SU-DHL-6 (cell line): ENCODE results near the gene ACY1.

Experiments
- H2AFZ ChIP-seq: fragments of 200-600 bp; sonication (generic); 2 replicates; pipeline ENCODE4 v1.6.1; 2014; ENCODE audit warnings: low read depth, mild to moderate bottlenecking, moderate library complexity, mixed read lengths, antibody characterized with exemption, low read length; ENCODE audit not compliant: severe bottlenecking
- H3F3A ChIP-seq: fragments of 200-600 bp; shearing (Covaris generic); 2 replicates; pipeline ENCODE4 v1.6.0; 2016; ENCODE audit warnings: antibody characterized with exemption, mild to moderate bottlenecking; ENCODE audit not compliant: insufficient read depth
- H3K27ac ChIP-seq: fragments of 200-600 bp; sonication (generic); 2 replicates; pipeline ENCODE4 v1.5.1; 2016; ENCODE audit warnings: low read depth, mild to moderate bottlenecking, low read length, moderate library complexity, mixed read lengths
- H3K27me3 ChIP-seq: fragments of 200-600 bp; sonication (generic), shearing (Covaris generic); 2 replicates; pipeline ENCODE4 v1.6.0; 2014; ENCODE audit warnings: mild to moderate bottlenecking, low read length
- H3K36me3 ChIP-seq: fragments of 200-600 bp; sonication (generic); 2 replicates; pipeline ENCODE4 v1.6.1; 2014; ENCODE audit warnings: mild to moderate bottlenecking, low read length, mixed read lengths
- H3K4me2 ChIP-seq: fragments of 300-600, 200-600 bp; shearing (Covaris generic), sonication (generic); 2 replicates; pipeline ENCODE4 v1.6.0; 2014; ENCODE audit warnings: low read length, low read depth, mild to moderate bottlenecking; ENCODE audit not compliant: poor library complexity, severe bottlenecking
- H3K4me3 ChIP-seq: fragments of 200-600 bp; sonication (generic); 2 replicates; pipeline ENCODE4 v1.5.1; 2014; ENCODE audit warnings: antibody characterized with exemption, low read length, mild to moderate bottlenecking, mixed read lengths; ENCODE audit not compliant: insufficient read depth, poor library complexity, severe bottlenecking
- H3K79me2 ChIP-seq: fragments of 200-600 bp; sonication (generic); 2 replicates; pipeline ENCODE4 v1.6.1; 2014; ENCODE audit warnings: mild to moderate bottlenecking, low read length, moderate library complexity; ENCODE audit not compliant: insufficient read depth
- H3K9ac ChIP-seq: fragments of 200-600 bp; sonication (generic); 2 replicates; pipeline ENCODE4 v1.7.0; 2014; ENCODE audit warnings: mild to moderate bottlenecking, low read length
- H3K9me2 ChIP-seq: fragments of 200-600 bp; sonication (generic); replicated peaks from 2 replicates; pipeline ENCODE4 v1.6.1; 2014; ENCODE audit warnings: low read length; ENCODE audit not compliant: insufficient read depth
- H3K9me3 ChIP-seq: fragments of 200-600 bp; sonication (generic); 2 replicates; pipeline ENCODE4 v1.6.1; 2014; ENCODE audit warnings: low read length, mixed read lengths; ENCODE audit not compliant: insufficient read depth
- H4K20me1 ChIP-seq: fragments of 200-600 bp; sonication (generic); 2 replicates; pipeline ENCODE4 v1.6.1; 2014; ENCODE audit warnings: low read depth, mild to moderate bottlenecking, antibody characterized with exemption, low read length, moderate library complexity, mixed read lengths
- EZH2phosphoT487 ChIP-seq: fragments of 200-600 bp; sonication (generic), shearing (Covaris generic); conservative IDR thresholded peaks from 2 replicates; pipeline ENCODE4 v1.6.1; 2018; ENCODE audit warnings: mild to moderate bottlenecking, antibody characterized with exemption, low read length, moderate library complexity, mixed read lengths
- TF ChIP-seq, protein P1 (sequence below): fragments of 200-600 bp; sonication (generic); IDR thresholded peaks from one replicate; pipeline ENCODE4 v1.5.1; 2017; ENCODE audit warnings: antibody characterized with exemption, mild to moderate bottlenecking, low read length, moderate library complexity; ENCODE audit not compliant: insufficient read depth, poor library complexity, severe bottlenecking

Gene ACY1

DNA sequence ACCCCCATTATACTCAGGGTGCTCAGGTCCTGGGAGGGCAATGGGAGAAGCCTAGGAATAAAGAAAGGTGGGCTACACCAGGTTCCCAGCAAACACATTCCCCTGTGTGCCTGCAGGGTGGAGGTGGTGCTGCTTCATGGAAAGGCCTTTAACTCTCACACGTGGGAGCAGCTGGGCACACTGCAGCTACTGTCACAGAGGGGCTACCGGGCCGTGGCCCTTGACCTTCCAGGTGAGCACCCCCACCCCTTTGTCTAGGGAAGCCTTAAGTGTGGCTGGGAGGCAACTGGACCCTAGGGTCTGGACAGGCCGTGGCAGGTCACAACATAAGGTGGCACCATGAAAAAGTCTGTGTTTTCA lies 5.2 kb upstream of the ACY1 start:
- H3K79me2 ChIP-seq = peaks cover 12% of the 10 kb centered on the region; the same call in 1 of the 2 replicates
- H3K9me2 ChIP-seq = no peaks in the 10 kb centered on the region
- TF ChIP-seq EZH2phosphoT487 = no peak
- TF ChIP-seq, protein P1, sequence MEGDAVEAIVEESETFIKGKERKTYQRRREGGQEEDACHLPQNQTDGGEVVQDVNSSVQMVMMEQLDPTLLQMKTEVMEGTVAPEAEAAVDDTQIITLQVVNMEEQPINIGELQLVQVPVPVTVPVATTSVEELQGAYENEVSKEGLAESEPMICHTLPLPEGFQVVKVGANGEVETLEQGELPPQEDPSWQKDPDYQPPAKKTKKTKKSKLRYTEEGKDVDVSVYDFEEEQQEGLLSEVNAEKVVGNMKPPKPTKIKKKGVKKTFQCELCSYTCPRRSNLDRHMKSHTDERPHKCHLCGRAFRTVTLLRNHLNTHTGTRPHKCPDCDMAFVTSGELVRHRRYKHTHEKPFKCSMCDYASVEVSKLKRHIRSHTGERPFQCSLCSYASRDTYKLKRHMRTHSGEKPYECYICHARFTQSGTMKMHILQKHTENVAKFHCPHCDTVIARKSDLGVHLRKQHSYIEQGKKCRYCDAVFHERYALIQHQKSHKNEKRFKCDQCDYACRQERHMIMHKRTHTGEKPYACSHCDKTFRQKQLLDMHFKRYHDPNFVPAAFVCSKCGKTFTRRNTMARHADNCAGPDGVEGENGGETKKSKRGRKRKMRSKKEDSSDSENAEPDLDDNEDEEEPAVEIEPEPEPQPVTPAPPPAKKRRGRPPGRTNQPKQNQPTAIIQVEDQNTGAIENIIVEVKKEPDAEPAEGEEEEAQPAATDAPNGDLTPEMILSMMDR = no peak
- H3K4me2 ChIP-seq = no peak overlapping the region
- no peak overlapping the region for H3K27ac ChIP-seq
- H2AFZ ChIP-seq = no peak overlapping the region
- H4K20me1 ChIP-seq = no peaks in the 10 kb centered on the region
- H3F3A ChIP-seq = peaks cover 30% of the 10 kb centered on the region
- no peaks in the 10 kb centered on the region for H3K9me3 ChIP-seq
- no peak overlapping the region for H3K9ac ChIP-seq
- no peak overlapping the region for H3K4me3 ChIP-seq
- H3K27me3 ChIP-seq = no peaks in the 10 kb centered on the region
- H3K36me3 ChIP-seq = no peaks in the 10 kb centered on the region

DNA sequence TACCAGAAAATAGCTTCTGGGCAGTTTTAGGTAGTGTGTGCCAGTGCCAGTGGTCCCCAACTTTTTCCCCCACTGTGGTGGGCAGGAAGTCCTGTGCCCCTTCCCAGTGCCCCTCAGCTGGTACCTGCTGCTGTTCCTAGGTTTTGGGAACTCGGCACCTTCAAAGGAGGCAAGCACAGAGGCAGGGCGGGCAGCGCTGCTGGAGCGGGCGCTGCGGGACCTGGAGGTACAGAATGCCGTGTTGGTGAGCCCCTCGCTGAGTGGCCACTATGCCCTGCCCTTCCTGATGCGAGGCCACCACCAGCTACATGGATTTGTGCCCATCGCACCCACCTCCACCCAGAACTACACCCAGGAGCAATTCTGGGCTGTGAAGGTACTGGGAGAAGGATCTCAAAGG lies 3.1 kb upstream of the ACY1 start:
- H3K4me2 ChIP-seq = no peak overlapping the region
- no peak overlapping the region for H3K4me3 ChIP-seq
- H3K36me3 ChIP-seq = no peaks in the 10 kb centered on the region
- no peaks in the 10 kb centered on the region for H3K9me2 ChIP-seq
- no peak for TF ChIP-seq EZH2phosphoT487
- TF ChIP-seq, protein P1 = no peak
- no peak overlapping the region for H2AFZ ChIP-seq
- no peaks in the 10 kb centered on the region for H4K20me1 ChIP-seq
- no peaks in the 10 kb centered on the region for H3K9me3 ChIP-seq
- no peak overlapping the region for H3K27ac ChIP-seq
- no peak overlapping the region for H3K9ac ChIP-seq
- H3K79me2 ChIP-seq = peaks cover 7% of the 10 kb centered on the region; the same call in 1 of the 2 replicates
- H3K27me3 ChIP-seq = no peaks in the 10 kb centered on the region
- H3F3A ChIP-seq = peaks cover 32% of the 10 kb centered on the region

- Histone ChIP-seq H3K9me2 (no peaks in the 10 kb centered on the region), H3K27me3 (no peaks in the 10 kb centered on the region), H4K20me1 (no peaks in the 10 kb centered on the region), H3K27ac (peak overlapping the region; percentile 71), H3K9ac (peak overlapping the region; percentile 71), H3K4me2 (peak overlapping the region; percentile 82), H3F3A (peaks cover 15% of the 10 kb centered on the region), H3K4me3 (peak overlapping the region; percentile 75), H3K79me2 (peaks cover 7% of the 10 kb centered on the region; the same call in 1 of the 2 replicates), H3K9me3 (no peaks in the 10 kb centered on the region), H3K36me3 (no peaks in the 10 kb centered on the region), H2AFZ (peak overlapping the region; percentile 56)
- TF ChIP-seq EZH2phosphoT487 = no peak
- TF ChIP-seq, protein P1 = peak; percentile 60
These were observed 940 bp upstream of the ACY1 start for GRCh38 chr3:51982352-51982837.
